Lower leg skin (tissue), 4 donors: ENCODE data around the gene IL24. TPM values are rescaled to one million over a fixed set of nuclear protein-coding genes. Genes with fewer than 3 reads are reported as not detected.

Experiments
- DNase-seq, 2 donors: peaks; one replicate each; pipeline ENCODE4 v3.0.0-alpha.2; 2019; ENCODE audit warnings: low spot score in 2 of 2
- H3K4me3 ChIP-seq: fragments of 200-600 bp; sonication (generic); 2 replicates; pipeline ENCODE4 v1.5.1; 2017; ENCODE audit warnings: mild to moderate bottlenecking, low read depth; ENCODE audit not compliant: poor library complexity, severe bottlenecking
- CTCF ChIP-seq, 3 donors: fragments of 450-650 bp; IDR thresholded peaks; one replicate each; pipeline ENCODE4 v1.5.1; 2016; ENCODE audit warnings: antibody characterized with exemption in 3 of 3, mild to moderate bottlenecking in 3 of 3, moderate library complexity in 2 of 3
- POLR2A ChIP-seq, 2 donors: fragments of 450-650 bp; IDR thresholded peaks; one replicate each; pipeline ENCODE4 v1.6.1; 2016 to 2017; ENCODE audit warnings: antibody characterized with exemption in 2 of 2, mild to moderate bottlenecking in 1 of 2, moderate library complexity in 1 of 2
- WGBS, 2 donors: methylation state at CpG; one replicate each; pipeline ENCODE4 v1.1.5; 2018; 5-methylcytosine and 5-hydroxymethylcytosine counted together
- intact Hi-C: fragments of 100-400 bp; cut with DNase I; formaldehyde crosslinking; loops from one replicate; pipeline ENCODE4 v1.15.0; 2023; ENCODE audit warnings: low total_unique reads
- total RNA-seq, 4 donors: library from RNA; depleted of rRNA; stranded (reverse); fragments of >200 nt; gene quantifications; one replicate each; pipeline ENCODE4 v1.1.0, GENCODE V29; 2016

Gene IL24
- total RNA-seq, 4 donors from 2014 or later = not detected

- intact Hi-C loops = no loop called here
- 94 to 100% methylated on average over 1 of the region's 1 CpG for WGBS, 2 donors
- no peak for TF ChIP-seq CTCF (IDR thresholded peaks at IDR 0.05)
- no peak for TF ChIP-seq POLR2A (IDR thresholded peaks at IDR 0.05)
- H3K4me3 ChIP-seq = no peak overlapping the region
- peak in 1 of 2 donors; percentile 26 for DNase-seq
These were observed 5.5 kb downstream of the IL24 start for GRCh38 chr1:206902702-206903101.

- H3K4me3 ChIP-seq = no peak overlapping the region
- no peak for TF ChIP-seq POLR2A (IDR thresholded peaks at IDR 0.05)
- no peak for TF ChIP-seq CTCF (IDR thresholded peaks at IDR 0.05)
- DNase-seq = peak in 1 of 2 donors; percentile 28
- 71 to 72% methylated on average over 2 of the region's 2 CpGs for WGBS, 2 donors
- intact Hi-C loops = no loop called here
These were observed 6.4 kb downstream of the IL24 start for GRCh38 chr1:206903687-206904086.

- intact Hi-C loops = no loop called here
- 80 to 82% methylated on average over 10 of the region's 10 CpGs for WGBS, 2 donors
- peak in 1 of 2 donors; percentile 70 for DNase-seq
These were observed 7.3 kb downstream of the IL24 start for GRCh38 chr1:206904423-206905142.

GRCh38 chr1:206905295-206906164, 8.3 kb downstream of the IL24 start:
- TF ChIP-seq CTCF (IDR thresholded peaks at IDR 0.05) (no peak), POLR2A (IDR thresholded peaks at IDR 0.05) (no peak)
- H3K4me3 ChIP-seq = no peak overlapping the region
- WGBS, 2 donors = 45 to 53% methylated on average over 4 of the region's 4 CpGs
- DNase-seq = peak in 1 of 2 donors; percentile 79
- intact Hi-C loops = no loop called here

More at GRCh38 chr1:206904423-206905142, 7.3 kb downstream of the IL24 start:
- no peak overlapping the region for H3K4me3 ChIP-seq
- TF ChIP-seq POLR2A (IDR thresholded peaks at IDR 0.05) (no peak), CTCF (IDR thresholded peaks at IDR 0.05) (no peak)

- no peak for DNase-seq
- intact Hi-C loops = no loop called here
- 84 to 87% methylated on average over 21 to 23 of the region's 23 CpGs for WGBS, 2 donors
- H3K4me3 ChIP-seq = no peak overlapping the region
- TF ChIP-seq CTCF (IDR thresholded peaks at IDR 0.05) = no peak
- TF ChIP-seq POLR2A (IDR thresholded peaks at IDR 0.05) = no peak
These were observed 10.2 kb downstream of the IL24 start for GRCh38 chr1:206907304-206907991.
